Liver (tissue), 9 donors: ENCODE results near the gene TRIM69. TPM values are rescaled to one million over a fixed set of nuclear protein-coding genes. Genes with fewer than 3 reads are reported as not detected.
A peak's percentile ranks its signal among the peaks of the same experiment; 100 is the strongest.

Experiments
- DNase-seq: peaks from one replicate; pipeline ENCODE4 v3.0.0-alpha.2; 2017; ENCODE audit warnings: low spot score
- H3K27ac ChIP-seq, 2 donors: one replicate each; pipeline ENCODE4 v1.7.0; 2013; ENCODE audit warnings: inconsistent platforms in 2 of 2, low read length in 2 of 2, control low read depth in 1 of 2, low read depth in 1 of 2, mild to moderate bottlenecking in 1 of 2
- H3K27me3 ChIP-seq, 4 donors: one replicate each; pipeline versions ENCODE4 v1.6.1 to v1.7.0; 2013; ENCODE audit warnings: low read length in 3 of 4, inconsistent platforms in 1 of 4, mild to moderate bottlenecking in 1 of 4, moderate library complexity in 1 of 4; ENCODE audit not compliant: control insufficient read depth in 4 of 4, insufficient read depth in 4 of 4
- H3K36me3 ChIP-seq, 4 donors: one replicate each; pipeline versions ENCODE4 v1.6.1 to v1.7.0; 2013; ENCODE audit warnings: low read length in 3 of 4, mild to moderate bottlenecking in 3 of 4, low read depth in 1 of 4, moderate library complexity in 1 of 4; ENCODE audit not compliant: control insufficient read depth in 4 of 4, insufficient read depth in 3 of 4
- H3K4me1 ChIP-seq, 4 donors: one replicate each; pipeline versions ENCODE4 v1.6.1 to v1.7.0; 2013; ENCODE audit warnings: low read length in 3 of 4, mild to moderate bottlenecking in 3 of 4, moderate library complexity in 1 of 4; ENCODE audit not compliant: control insufficient read depth in 4 of 4, insufficient read depth in 4 of 4
- H3K4me3 ChIP-seq, 3 donors: one replicate each; pipeline versions ENCODE4 v1.6.1 to v1.7.0; 2013; ENCODE audit warnings: low read length in 3 of 3, control low read depth in 1 of 3, low read depth in 1 of 3, mild to moderate bottlenecking in 1 of 3
- H3K9ac ChIP-seq, 2 donors: one replicate each; pipeline ENCODE4 v1.7.0; 2013; ENCODE audit warnings: low read length in 2 of 2, mild to moderate bottlenecking in 2 of 2, moderate library complexity in 2 of 2, control low read depth in 1 of 2, low read depth in 1 of 2
- H3K9me3 ChIP-seq, 4 donors: one replicate each; pipeline versions ENCODE4 v1.6.1 to v1.7.0; 2013; ENCODE audit warnings: low read length in 3 of 4; ENCODE audit not compliant: control insufficient read depth in 4 of 4
- ATF3 ChIP-seq: IDR thresholded peaks from 2 replicates; pipeline ENCODE4 v1.6.1; 2016; ENCODE audit warnings: antibody characterized with exemption
- CTCF ChIP-seq: fragments of 150-350 bp; IDR thresholded peaks from 2 replicates; pipeline ENCODE4 v1.5.1; 2017; ENCODE audit warnings: improper control_type of control experiment, low read depth, low read length; ENCODE audit not compliant: missing input control
- GABPA ChIP-seq, 2 donors: IDR thresholded peaks in 1 of 2; conservative IDR thresholded peaks in 1 of 2; 2 replicates each; pipeline ENCODE4 v1.6.1; 2016; ENCODE audit warnings: antibody characterized with exemption in 2 of 2, mild to moderate bottlenecking in 1 of 2, moderate library complexity in 1 of 2
- HNF4A ChIP-seq, 2 donors: conservative IDR thresholded peaks; 2 replicates each; pipeline ENCODE4 v1.6.1; 2016; ENCODE audit warnings: antibody characterized with exemption in 2 of 2, mild to moderate bottlenecking in 2 of 2
- MAX ChIP-seq: IDR thresholded peaks from 2 replicates; pipeline ENCODE4 v1.6.1; 2016; ENCODE audit warnings: antibody characterized with exemption
- NR2F2 ChIP-seq: IDR thresholded peaks from 2 replicates; pipeline ENCODE4 v1.6.1; 2016; ENCODE audit warnings: antibody characterized with exemption
- REST ChIP-seq: IDR thresholded peaks from 2 replicates; pipeline ENCODE4 v1.6.1; 2016; ENCODE audit warnings: antibody characterized with exemption, mild to moderate bottlenecking
- RXRA ChIP-seq, 2 donors: IDR thresholded peaks; 2 replicates each; pipeline ENCODE4 v1.6.1; 2017 to 2018; ENCODE audit warnings: antibody characterized with exemption in 2 of 2, mild to moderate bottlenecking in 1 of 2
- SP1 ChIP-seq: IDR thresholded peaks from 2 replicates; pipeline ENCODE4 v1.6.1; 2018; ENCODE audit warnings: antibody characterized with exemption, mild to moderate bottlenecking
- ZBTB33 ChIP-seq: IDR thresholded peaks from 2 replicates; pipeline ENCODE4 v1.6.1; 2016; ENCODE audit warnings: antibody characterized with exemption
- WGBS: extraction: QIAGEN DNeasy Blood & Tissue Kit; methylation state at CpG from one replicate; pipeline ENCODE4 v1.1.7; 2013; 5-methylcytosine and 5-hydroxymethylcytosine counted together
- polyA plus RNA-seq, 2 donors: library from polyadenylated mRNA; stranded (reverse) in 1 of 2; unstranded in 1 of 2; fragments of 200-250 nt in 1 of 2; fragments of >200 nt in 1 of 2; fragmentation: Nextera tagmentation in 1 of 2; extraction: Ambion mirVana in 1 of 2; gene quantifications; one replicate each; pipeline versions ENCODE4 v1.2.1 to v1.2.3, GENCODE V29; 2013 to 2015
- total RNA-seq, 2 donors: library from RNA; depleted of rRNA; stranded (reverse); fragments of >200 nt; gene quantifications; one replicate each; pipeline ENCODE4 v1.2.3, GENCODE V29; 2014
- donor health status: healthy.
- donor health status: healthy.
- donor health status: healthy.
- donor health status: healthy.
- donor health status: healthy.

TRIM69 gene
- total and polyA plus RNA-seq, 4 donors, result 3.6 to 10.0 (median 5.3) TPM

- no peak for DNase-seq
- Histone ChIP-seq H3K9ac (no peak overlapping the region), H3K27ac (no peak overlapping the region), H3K4me3 (no peak overlapping the region), H3K36me3 (no peaks in the 10 kb centered on the region), H3K4me1 (peaks cover 0 to 25% (median 14%) of the 10 kb centered on the region in 4 donors), H3K27me3 (no peaks in the 10 kb centered on the region), H3K9me3 (no peaks in the 10 kb centered on the region)
- 90% methylated on average over 4 of the region's 4 CpGs for WGBS
- TF ChIP-seq NR2F2 (no peak), GABPA (IDR thresholded peaks at IDR 0.05 in 1 of 2, conservative IDR thresholded peaks at IDR 0.05 in 1 of 2) (no peak), CTCF (no peak), ATF3 (no peak), MAX (no peak), REST (no peak), RXRA (IDR thresholded peaks at IDR 0.05) (no peak), SP1 (no peak), ZBTB33 (no peak)
Measured at GRCh38 chr15:44808557-44808956, 72.2 kb downstream of the TRIM69 start.

- no peaks in the 10 kb centered on the region for H3K9me3 ChIP-seq
- H3K27ac ChIP-seq, result no peak overlapping the region
Measured at GRCh38 chr15:44810237-44810636, 73.9 kb downstream of the TRIM69 start.

More at GRCh38 chr15:44810237-44810636, 73.9 kb downstream of the TRIM69 start:
- H3K27me3 ChIP-seq, result no peaks in the 10 kb centered on the region
- no peaks in the 10 kb centered on the region for H3K36me3 ChIP-seq
- H3K4me3 ChIP-seq, result no peak overlapping the region
- H3K4me1 ChIP-seq, result peaks cover 0 to 30% (median 17%) of the 10 kb centered on the region in 4 donors
- no peak overlapping the region for H3K9ac ChIP-seq
- WGBS, result 60% methylated on average over 10 of the region's 10 CpGs
- TF ChIP-seq HNF4A (conservative IDR thresholded peaks at IDR 0.05) (peak in 1 of 2 donors; percentile 50), RXRA (IDR thresholded peaks at IDR 0.05) (no peak)
- DNase-seq, result no peak
